GM12878 (cell line): ENCODE results near the gene TSHZ1. TPM values are rescaled to one million over a fixed set of nuclear protein-coding genes. Genes with fewer than 3 reads are reported as not detected.

Experiments used
- ATAC-seq: fragments of 200-7000 bp; cut with Tn5 transposase; 3 replicates; pipeline ENCODE4 v1.9.1; 2020; ENCODE audit warnings: mild to moderate bottlenecking, moderate library complexity
- BruUV-seq: library from RNA; stranded (reverse); fragments of 400-500 nt; replicated peaks from 2 replicates; lab custom pipeline; 2021; lab: Mats Ljungman, UMichigan
- CTCF ChIA-PET: fragments of 300-600 bp; sonication (Branson Sonifier 250); formaldehyde crosslinking; extraction: SDS; loops from one replicate; lab custom pipeline; 2021; ENCODE audit warnings: inconsistent platforms; lab: Yijun Ruan, JAX
- POLR2A ChIA-PET: fragments of 350-600 bp; formaldehyde crosslinking; extraction: SDS; loops from one replicate; lab custom pipeline; 2021; ENCODE audit warnings: inconsistent platforms; lab: Charles Lee
- RAD21 ChIA-PET: fragments of 300-600 bp; sonication (Branson Sonifier 250); formaldehyde crosslinking; loops from one replicate; lab custom pipeline; 2023; ENCODE audit warnings: antibody characterized with exemption; ENCODE audit not compliant: unreplicated experiment; lab: Charles Lee
- SMC1A ChIA-PET: fragments of 300-600 bp; sonication (Branson Sonifier 250); formaldehyde crosslinking; loops from one replicate; lab custom pipeline; 2023; ENCODE audit not compliant: unreplicated experiment, uncharacterized antibody; lab: Charles Lee
- DNase-seq: peaks from one replicate; pipeline ENCODE4 v3.0.0-alpha.2; 2011; ENCODE audit warnings: low read depth, low spot score
- FAIRE-seq: peaks from 3 replicates; lab custom pipeline; 2011; peaks lifted over from hg19 to GRCh38; lab: Jason Lieb, UNC
- H2AFZ ChIP-seq: 2 replicates; pipeline ENCODE4 v1.6.0; 2011; ENCODE audit warnings: low read depth, low read length, control low read depth; ENCODE audit not compliant: control insufficient read depth
- H3K27ac ChIP-seq: 2 replicates; pipeline ENCODE4 v1.5.1; 2011; ENCODE audit warnings: control low read depth; ENCODE audit not compliant: control insufficient read depth, insufficient read depth
- H3K27me3 ChIP-seq, 2 experiments: replicated peaks in 1 of 2; 2 replicates each; pipeline versions ENCODE4 v1.6.0 to v1.6.1; 2011; ENCODE audit warnings: low read length in 1 of 2; ENCODE audit not compliant: control insufficient read depth in 2 of 2, insufficient read depth in 2 of 2
- H3K36me3 ChIP-seq, 2 experiments: 2 replicates each; pipeline ENCODE4 v1.5.1; 2011; ENCODE audit warnings: low read length in 1 of 2; ENCODE audit not compliant: control insufficient read depth in 2 of 2, insufficient read depth in 2 of 2
- H3K4me1 ChIP-seq: 2 replicates; pipeline ENCODE4 v1.6.1; 2011; ENCODE audit warnings: mild to moderate bottlenecking, low read length, moderate library complexity, mixed read lengths; ENCODE audit not compliant: control insufficient read depth, insufficient read depth
- H3K4me2 ChIP-seq: 2 replicates; pipeline ENCODE4 v1.6.0; 2011; ENCODE audit warnings: control low read depth; ENCODE audit not compliant: control insufficient read depth, insufficient read depth
- H3K4me3 ChIP-seq: fragments of 200-600 bp; sonication (generic); 2 replicates; pipeline ENCODE4 v1.5.1; 2016
- H3K79me2 ChIP-seq: 2 replicates; pipeline ENCODE4 v1.6.0; 2011; ENCODE audit warnings: low read length; ENCODE audit not compliant: control insufficient read depth, insufficient read depth
- H3K9ac ChIP-seq: 2 replicates; pipeline ENCODE4 v1.8.0; 2011; ENCODE audit warnings: low read length, control low read depth, mixed read lengths; ENCODE audit not compliant: control insufficient read depth, insufficient read depth
- H3K9me3 ChIP-seq: replicated peaks from 3 replicates; pipeline ENCODE4 v1.5.1; 2011; ENCODE audit warnings: mild to moderate bottlenecking, low read length; ENCODE audit not compliant: control insufficient read depth, insufficient read depth
- H4K20me1 ChIP-seq: 2 replicates; pipeline ENCODE4 v1.6.0; 2011; ENCODE audit not compliant: control insufficient read depth, insufficient read depth
- BMI1 ChIP-seq: fragments of 450-650 bp; IDR thresholded peaks from 2 replicates; pipeline ENCODE4 v1.6.1; 2016; ENCODE audit warnings: mild to moderate bottlenecking, moderate library complexity, borderline replicate concordance
- DPF2 ChIP-seq: fragments of 450-650 bp; IDR thresholded peaks from 2 replicates; pipeline ENCODE4 v1.6.1; 2017; ENCODE audit warnings: mild to moderate bottlenecking
- ELK1 ChIP-seq: IDR thresholded peaks from 2 replicates; pipeline ENCODE4 v1.6.1; 2012; ENCODE audit warnings: low read depth, low read length, improper control_type of control experiment
- HDAC2 ChIP-seq: fragments of 200-600 bp; sonication (generic); IDR thresholded peaks from 2 replicates; pipeline ENCODE4 v1.6.1; 2017
- NFYB ChIP-seq: IDR thresholded peaks from 2 replicates; pipeline ENCODE4 v1.6.1; 2011; ENCODE audit warnings: low read depth, mild to moderate bottlenecking, low read length, improper control_type of control experiment, moderate library complexity; ENCODE audit not compliant: insufficient read depth
- PAX5 ChIP-seq: IDR thresholded peaks from 2 replicates; pipeline ENCODE4 v1.6.1; 2011; ENCODE audit warnings: low read depth, low read length, borderline replicate concordance
- SRF ChIP-seq, 2 experiments: IDR thresholded peaks; 2 replicates each; pipeline ENCODE4 v1.6.1; 2011; ENCODE audit warnings: low read depth in 2 of 2, low read length in 2 of 2, mild to moderate bottlenecking in 1 of 2, moderate library complexity in 1 of 2
- SUPT20H ChIP-seq: IDR thresholded peaks from 2 replicates; pipeline ENCODE4 v1.6.1; 2011; ENCODE audit warnings: low read depth, mild to moderate bottlenecking, low read length, moderate library complexity, borderline replicate concordance; ENCODE audit not compliant: control insufficient read depth
- WGBS: methylation state at CpG from one replicate; pipeline ENCODE4 v1.1.6; 2016; ENCODE audit warnings: low lambda C conversion rate; ENCODE audit not compliant: insufficient replicate concordance, insufficient coverage; ENCODE audit errors: missing lambda C conversion rate; 5-methylcytosine and 5-hydroxymethylcytosine counted together
- in situ Hi-C: fragments of 300-500 bp; cut with MboI; formaldehyde crosslinking; loops from 9 replicates; pipeline ENCODE4 v1.14.3; 2018; ENCODE audit warnings: mixed read lengths
- intact Hi-C: fragments of 100-400 bp; cut with micrococcal nuclease; formaldehyde crosslinking; loops from one replicate; pipeline ENCODE4 v1.14.2; 2022; ENCODE audit not compliant: unreplicated experiment
- polyA plus RNA-seq, 11 experiments: library from polyadenylated mRNA; depleted of rRNA in 4 of 11; unstranded in 6 of 11; stranded (reverse) in 5 of 11; fragments of >200 nt; fragmentation: Nextera tagmentation in 4 of 11; fragmentation: Illumina TruSeq in 1 of 11; extraction: Ambion mirVana in 4 of 11; extraction: Trizol in 1 of 11; gene quantifications; 1 replicate in 1 of 11; 2 replicates in 10 of 11; pipeline versions ENCODE4 v1.2.1 to v1.2.3, GENCODE V29; 2011 to 2016; ENCODE audit warnings: inconsistent platforms in 2 of 11, missing spikeins in 2 of 11, low read depth in 1 of 11
- total RNA-seq, 4 experiments: library from RNA; depleted of rRNA in 3 of 4; stranded (reverse); fragments of >200 nt in 3 of 4; fragmentation: Illumina TruSeq in 1 of 4; extraction: Trizol in 1 of 4; gene quantifications; 2 replicates each; pipeline versions ENCODE4 v1.2.1 to v1.2.3, GENCODE V29; 2013 to 2021
- TF ChIP-seq, protein P1 (sequence below): fragments of 450-650 bp; IDR thresholded peaks from 2 replicates; pipeline ENCODE4 v1.6.1; 2017; ENCODE audit warnings: mild to moderate bottlenecking, moderate library complexity
- TF ChIP-seq, protein P2 (sequence below): fragments of 450-650 bp; IDR thresholded peaks from 2 replicates; pipeline ENCODE4 v1.6.1; 2018; ENCODE audit warnings: mild to moderate bottlenecking, low read depth, moderate library complexity; ENCODE audit not compliant: partially characterized antibody

Gene TSHZ1
- total and polyA plus RNA-seq, 10 of the 15 experiments (the other 5 are each of a cell fraction or from before 2014, with no cell fraction given) = 2.2 to 15.2 (median 5.1) TPM

DNA sequence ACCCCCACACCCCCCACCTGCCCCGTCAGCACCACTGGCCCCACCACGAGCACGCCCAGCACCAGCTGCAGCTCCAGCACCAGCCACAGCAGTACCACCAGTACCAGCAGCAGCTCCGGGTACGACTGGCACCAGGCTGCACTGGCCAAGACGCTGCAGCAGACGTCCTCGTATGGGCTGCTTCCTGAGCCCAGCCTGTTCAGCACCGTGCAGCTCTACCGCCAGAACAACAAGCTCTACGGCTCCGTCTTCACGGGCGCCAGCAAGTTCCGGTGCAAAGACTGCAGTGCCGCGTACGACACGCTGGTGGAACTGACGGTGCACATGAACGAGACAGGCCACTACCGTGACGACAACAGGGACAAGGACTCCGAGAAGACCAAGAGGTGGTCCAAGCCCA, 75.3 kb downstream of the TSHZ1 start (continued):
- TF ChIP-seq, protein P1, sequence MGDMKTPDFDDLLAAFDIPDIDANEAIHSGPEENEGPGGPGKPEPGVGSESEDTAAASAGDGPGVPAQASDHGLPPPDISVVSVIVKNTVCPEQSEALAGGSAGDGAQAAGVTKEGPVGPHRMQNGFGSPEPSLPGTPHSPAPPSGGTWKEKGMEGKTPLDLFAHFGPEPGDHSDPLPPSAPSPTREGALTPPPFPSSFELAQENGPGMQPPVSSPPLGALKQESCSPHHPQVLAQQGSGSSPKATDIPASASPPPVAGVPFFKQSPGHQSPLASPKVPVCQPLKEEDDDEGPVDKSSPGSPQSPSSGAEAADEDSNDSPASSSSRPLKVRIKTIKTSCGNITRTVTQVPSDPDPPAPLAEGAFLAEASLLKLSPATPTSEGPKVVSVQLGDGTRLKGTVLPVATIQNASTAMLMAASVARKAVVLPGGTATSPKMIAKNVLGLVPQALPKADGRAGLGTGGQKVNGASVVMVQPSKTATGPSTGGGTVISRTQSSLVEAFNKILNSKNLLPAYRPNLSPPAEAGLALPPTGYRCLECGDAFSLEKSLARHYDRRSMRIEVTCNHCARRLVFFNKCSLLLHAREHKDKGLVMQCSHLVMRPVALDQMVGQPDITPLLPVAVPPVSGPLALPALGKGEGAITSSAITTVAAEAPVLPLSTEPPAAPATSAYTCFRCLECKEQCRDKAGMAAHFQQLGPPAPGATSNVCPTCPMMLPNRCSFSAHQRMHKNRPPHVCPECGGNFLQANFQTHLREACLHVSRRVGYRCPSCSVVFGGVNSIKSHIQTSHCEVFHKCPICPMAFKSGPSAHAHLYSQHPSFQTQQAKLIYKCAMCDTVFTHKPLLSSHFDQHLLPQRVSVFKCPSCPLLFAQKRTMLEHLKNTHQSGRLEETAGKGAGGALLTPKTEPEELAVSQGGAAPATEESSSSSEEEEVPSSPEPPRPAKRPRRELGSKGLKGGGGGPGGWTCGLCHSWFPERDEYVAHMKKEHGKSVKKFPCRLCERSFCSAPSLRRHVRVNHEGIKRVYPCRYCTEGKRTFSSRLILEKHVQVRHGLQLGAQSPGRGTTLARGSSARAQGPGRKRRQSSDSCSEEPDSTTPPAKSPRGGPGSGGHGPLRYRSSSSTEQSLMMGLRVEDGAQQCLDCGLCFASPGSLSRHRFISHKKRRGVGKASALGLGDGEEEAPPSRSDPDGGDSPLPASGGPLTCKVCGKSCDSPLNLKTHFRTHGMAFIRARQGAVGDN = no peak
- TF ChIP-seq NFYB = no peak

GRCh38 chr18:75287006-75287405, 76.4 kb downstream of the TSHZ1 start:
- Histone ChIP-seq H3K79me2 (no peaks in the 10 kb centered on the region), H4K20me1 (no peaks in the 10 kb centered on the region), H3K4me1 (no peaks in the 10 kb centered on the region), H3K9ac (no peak overlapping the region), H3K36me3 (peaks cover 3 to 13% of the 10 kb centered on the region in 2 experiments; a peak in 3 of 4 replicates), H2AFZ (no peak overlapping the region), H3K27me3 (no peaks in the 10 kb centered on the region), H3K27ac (no peak overlapping the region), H3K9me3 (no peaks in the 10 kb centered on the region; the same call in 2 of the 3 replicates), H3K4me2 (no peak overlapping the region), H3K4me3 (no peak overlapping the region)
- BruUV-seq = no TSS peak
- POLR2A ChIA-PET = no interaction called here
- intact Hi-C loops (no loop called here), in situ Hi-C loops (no loop called here)
- DNase-seq (no peak), FAIRE-seq (no peak), ATAC-seq (no peak)
- CTCF ChIA-PET = interaction anchor here (0.6 kb wide), 1 partner anchor 1111 kb away, joined by 3 read pairs; no protein-coding TSS in a partner anchor
- RAD21 ChIA-PET = no interaction called here
- WGBS = 96% methylated on average over 23 of the region's 23 CpGs
- SMC1A ChIA-PET = no interaction called here
- TF ChIP-seq SUPT20H = no peak
- no peak for TF ChIP-seq HDAC2
- TF ChIP-seq SRF (IDR thresholded peaks at IDR 0.05; ENCODE audit: low read depth in 2 of 2, low read length in 2 of 2) = no peak
- TF ChIP-seq ELK1 = no peak
- TF ChIP-seq, protein P2, sequence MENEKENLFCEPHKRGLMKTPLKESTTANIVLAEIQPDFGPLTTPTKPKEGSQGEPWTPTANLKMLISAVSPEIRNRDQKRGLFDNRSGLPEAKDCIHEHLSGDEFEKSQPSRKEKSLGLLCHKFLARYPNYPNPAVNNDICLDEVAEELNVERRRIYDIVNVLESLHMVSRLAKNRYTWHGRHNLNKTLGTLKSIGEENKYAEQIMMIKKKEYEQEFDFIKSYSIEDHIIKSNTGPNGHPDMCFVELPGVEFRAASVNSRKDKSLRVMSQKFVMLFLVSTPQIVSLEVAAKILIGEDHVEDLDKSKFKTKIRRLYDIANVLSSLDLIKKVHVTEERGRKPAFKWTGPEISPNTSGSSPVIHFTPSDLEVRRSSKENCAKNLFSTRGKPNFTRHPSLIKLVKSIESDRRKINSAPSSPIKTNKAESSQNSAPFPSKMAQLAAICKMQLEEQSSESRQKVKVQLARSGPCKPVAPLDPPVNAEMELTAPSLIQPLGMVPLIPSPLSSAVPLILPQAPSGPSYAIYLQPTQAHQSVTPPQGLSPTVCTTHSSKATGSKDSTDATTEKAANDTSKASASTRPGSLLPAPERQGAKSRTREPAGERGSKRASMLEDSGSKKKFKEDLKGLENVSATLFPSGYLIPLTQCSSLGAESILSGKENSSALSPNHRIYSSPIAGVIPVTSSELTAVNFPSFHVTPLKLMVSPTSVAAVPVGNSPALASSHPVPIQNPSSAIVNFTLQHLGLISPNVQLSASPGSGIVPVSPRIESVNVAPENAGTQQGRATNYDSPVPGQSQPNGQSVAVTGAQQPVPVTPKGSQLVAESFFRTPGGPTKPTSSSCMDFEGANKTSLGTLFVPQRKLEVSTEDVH = no peak
- no peak for TF ChIP-seq PAX5
- TF ChIP-seq DPF2 = no peak
- no peak for TF ChIP-seq NFYB
- TF ChIP-seq BMI1 = no peak
- TF ChIP-seq, protein P1 = no peak
